SIG-M5 treated with dmso at 0.1 percent for 504 hours (cell line): ENCODE measurements around the gene RASA3.
A peak's percentile ranks its signal among the peaks of the same experiment; 100 is the strongest.

ENCODE experiments used
- DNase-seq: peaks from one replicate; lab custom pipeline; 2025; ENCODE audit not compliant: unreplicated experiment; lab: John Stamatoyannopoulos, UW

RASA3 gene

DNA sequence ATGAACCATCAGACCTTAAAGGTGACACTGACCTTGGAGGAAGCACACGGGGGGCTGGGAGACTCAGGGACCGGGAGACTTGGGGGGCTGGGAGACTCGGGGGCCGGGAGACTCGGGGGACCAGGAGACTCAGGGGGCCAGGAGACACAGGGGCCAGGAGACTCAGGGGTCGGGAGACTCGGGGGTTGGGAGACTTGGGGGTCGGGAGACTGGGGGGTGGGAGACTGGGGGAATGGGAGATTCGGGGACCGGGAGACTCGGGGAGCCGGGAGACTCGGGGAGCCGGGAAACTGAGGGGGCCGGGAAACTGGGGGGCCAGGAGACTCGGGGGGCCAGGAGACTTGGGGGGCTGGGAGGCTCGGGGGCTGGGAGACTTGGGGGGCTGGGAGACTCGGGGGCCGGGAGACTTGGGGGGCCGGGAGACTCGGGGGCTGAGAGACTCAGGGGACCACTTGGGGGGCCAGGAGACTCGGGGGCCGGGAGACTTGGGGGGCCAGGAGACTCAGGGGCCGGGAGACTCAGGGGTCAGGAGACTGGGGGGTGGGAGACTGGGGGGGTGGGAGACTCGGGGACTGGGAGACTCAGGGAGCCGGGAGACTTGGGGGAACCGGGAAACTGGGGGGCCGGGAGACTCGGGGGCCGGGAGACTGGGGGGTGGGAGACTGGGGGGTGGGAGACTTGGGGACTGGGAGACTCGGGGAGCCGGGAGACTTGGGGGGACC, 62.9 kb downstream of the RASA3 start:
- no peak for DNase-seq

DNA sequence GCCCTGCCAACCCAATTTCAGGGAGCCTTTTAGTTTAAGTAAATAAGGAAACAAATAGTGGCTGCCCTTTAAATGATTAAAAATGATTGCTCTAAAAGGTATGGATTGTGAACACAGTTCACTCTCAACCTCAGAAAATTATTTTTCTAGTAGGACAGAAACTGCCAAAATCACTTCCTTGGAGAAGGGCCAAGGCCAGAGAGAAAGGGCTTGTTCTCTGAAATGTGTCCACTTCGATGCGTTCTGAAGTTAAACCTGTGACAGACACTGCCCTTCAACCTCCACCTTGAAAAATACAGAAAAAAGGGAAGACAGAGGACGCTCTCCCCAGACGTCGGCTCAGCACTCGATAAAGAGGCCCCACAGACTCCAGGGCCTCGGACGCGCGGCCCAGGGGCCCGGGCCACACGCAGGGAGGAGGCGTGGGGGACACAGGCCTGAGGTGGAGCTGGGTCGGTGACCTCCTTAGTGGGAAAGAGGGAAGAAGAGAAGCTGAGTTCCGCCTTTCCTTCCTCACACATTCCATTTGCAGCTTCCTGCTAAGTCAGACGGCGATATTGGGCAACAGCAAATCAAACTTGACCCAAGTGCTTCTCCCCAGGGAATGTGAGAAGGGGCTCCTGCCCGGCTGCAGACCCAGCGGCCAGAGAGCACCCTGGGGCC, 63.6 kb downstream of the RASA3 start:
- DNase-seq = no peak

DNA sequence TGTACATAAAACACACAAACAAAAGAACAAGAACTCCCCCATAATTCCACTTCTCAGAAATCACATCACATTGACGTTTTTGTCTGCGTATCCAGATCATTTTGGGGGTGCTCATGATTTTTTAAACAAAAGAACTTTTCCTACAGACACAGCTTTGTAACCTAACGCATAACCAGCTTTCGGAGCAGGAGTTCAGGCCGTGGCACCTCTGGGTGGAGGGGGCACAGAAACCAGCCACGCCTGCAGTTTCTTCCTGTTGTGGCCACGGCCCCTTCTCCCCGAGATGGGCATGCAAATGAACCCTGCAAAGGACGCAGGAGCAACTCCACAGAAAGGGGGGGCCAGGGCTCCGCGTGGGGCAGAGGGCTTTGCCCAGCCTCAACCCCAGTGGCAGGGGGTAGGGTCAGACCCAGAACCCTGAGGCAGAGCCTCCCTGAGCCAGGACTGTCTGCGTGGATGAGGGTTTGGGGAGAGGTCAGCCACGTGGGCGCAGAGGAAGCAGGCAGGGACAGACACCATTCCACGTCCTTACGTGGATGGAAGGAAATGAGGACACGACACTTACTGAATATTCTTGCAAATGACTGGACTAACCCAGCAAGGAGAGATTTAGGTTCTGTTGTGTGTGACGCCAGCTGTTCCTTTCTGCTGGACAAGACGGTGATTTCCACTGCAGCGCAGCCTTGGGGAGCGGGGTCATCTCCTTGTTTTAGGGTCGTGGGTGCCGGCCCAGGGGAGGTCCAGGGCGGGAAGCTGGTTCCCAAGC, 64.4 kb downstream of the RASA3 start:
- no peak for DNase-seq

DNA sequence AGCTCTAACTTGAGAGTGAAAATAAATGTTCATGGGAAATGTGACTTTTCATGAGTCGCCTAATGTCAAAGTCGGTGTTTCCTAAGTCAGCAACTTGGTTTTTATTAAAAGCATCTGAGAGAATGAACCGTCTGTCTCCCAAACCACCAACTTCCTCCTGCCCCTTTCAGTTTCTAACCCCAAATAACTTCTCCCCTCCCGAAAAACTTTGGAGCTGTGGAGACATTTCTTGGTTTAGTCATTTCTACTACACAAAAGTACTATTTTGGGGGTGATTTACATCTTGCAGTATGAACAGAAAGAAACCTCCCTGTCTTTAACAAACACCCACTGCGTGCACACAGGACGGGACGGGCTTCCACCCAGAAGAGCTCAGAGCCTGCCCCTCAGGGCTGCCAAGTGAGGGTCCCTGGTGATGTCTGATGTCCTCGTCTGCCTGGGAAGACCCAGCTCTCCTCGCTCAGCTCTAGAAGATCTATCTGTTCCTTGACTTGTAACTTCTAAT, 65.0 kb downstream of the RASA3 start:
- peak; percentile 99 for DNase-seq

DNA sequence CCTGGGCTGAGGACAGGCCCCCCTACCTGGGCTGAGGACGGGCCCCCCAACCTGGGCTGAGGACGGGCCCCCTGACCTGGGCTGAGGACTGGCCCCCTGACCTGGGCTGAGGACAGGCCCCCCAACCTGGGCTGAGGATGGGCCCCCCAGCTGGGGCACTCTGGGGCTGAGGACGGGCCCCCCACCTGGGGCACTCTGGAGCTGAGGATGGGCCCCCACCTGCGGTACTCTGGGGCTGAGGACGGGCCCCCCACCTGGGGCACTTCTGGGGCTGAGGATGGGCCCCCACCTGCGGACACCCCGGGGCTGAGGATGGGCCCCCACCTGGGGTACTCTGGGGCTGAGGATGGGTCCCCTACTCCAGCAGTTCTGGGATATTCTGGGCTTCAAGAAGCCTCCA, 65.5 kb downstream of the RASA3 start:
- no peak for DNase-seq

DNA sequence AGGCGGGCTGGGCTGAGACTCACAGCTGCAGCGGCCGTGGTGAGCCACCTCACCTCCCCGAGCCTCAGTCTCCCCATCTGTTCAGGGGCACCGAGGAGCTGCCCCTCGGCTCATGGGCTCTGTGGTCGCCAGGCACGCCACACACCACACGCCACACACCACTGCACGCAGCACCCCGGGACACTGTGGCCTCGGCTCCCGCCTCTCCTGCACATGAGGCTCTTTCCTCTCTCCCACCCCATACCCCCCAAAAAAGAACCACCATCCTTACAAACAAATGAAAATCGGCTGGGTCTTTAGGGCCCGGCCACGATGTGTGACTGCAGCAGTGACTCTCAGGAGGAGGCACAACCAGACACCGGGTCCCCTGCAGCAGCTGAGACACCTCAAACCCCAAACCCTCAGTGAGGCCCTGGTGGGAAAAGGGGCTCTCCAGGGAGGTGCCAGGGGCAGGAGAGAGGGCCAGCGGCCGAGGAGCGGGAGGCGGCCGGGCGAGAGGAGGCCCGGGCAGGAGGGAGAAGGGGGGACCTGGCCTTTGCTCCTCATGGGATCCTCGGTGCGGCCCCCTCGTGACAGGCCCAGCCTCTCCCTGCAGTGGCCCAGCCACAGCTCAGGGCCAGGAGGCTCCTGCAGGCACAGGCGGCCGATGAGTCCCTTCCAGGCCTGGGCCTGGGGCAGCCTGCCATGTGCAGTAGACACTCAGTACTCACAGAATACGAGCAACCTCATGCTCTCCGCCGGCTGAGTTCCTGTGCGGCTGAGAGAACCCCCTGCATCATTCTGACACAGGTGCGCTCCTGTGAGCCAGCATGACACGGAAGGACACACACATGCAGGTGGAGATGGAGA, 66.3 kb downstream of the RASA3 start:
- DNase-seq = peak; percentile 52

DNA sequence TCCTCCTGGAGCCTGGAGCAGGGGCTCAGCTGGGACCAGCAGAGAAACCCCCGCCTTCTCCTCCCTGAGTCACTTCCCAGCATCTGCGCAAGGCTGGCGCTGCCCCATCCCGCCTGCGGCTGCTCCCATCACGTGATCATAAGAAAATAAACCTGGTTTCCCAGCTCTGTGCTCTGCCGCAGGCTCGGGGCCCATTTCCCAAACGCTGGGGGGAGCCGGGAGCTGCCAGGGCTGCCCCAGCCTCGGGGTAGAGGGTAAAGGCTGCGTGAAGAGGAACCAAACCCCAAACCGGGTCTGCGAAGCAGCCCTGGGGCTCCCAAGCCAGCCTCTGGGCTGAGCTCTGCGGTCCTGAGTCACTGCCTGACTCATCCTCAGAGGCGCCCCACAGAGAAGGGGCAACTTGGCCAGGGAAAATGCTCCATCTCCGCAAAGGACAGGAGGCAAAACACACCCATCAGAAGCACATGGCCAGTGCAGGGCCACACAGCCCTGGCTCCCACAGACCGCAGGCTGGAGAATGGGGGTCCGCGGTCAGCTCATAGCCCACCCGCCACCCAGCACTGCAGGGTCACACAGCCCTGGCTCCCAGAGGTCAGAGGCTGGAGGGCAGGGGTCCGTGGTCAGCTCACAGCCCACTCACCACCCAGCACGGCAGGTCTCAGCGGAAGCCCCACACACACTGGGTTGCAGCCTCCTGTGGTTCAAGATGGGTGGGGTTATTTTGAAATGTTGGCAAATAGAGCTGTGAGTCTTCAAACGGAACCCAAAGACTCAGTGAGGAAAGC, 67.1 kb downstream of the RASA3 start:
- DNase-seq = peak; percentile 99

DNA sequence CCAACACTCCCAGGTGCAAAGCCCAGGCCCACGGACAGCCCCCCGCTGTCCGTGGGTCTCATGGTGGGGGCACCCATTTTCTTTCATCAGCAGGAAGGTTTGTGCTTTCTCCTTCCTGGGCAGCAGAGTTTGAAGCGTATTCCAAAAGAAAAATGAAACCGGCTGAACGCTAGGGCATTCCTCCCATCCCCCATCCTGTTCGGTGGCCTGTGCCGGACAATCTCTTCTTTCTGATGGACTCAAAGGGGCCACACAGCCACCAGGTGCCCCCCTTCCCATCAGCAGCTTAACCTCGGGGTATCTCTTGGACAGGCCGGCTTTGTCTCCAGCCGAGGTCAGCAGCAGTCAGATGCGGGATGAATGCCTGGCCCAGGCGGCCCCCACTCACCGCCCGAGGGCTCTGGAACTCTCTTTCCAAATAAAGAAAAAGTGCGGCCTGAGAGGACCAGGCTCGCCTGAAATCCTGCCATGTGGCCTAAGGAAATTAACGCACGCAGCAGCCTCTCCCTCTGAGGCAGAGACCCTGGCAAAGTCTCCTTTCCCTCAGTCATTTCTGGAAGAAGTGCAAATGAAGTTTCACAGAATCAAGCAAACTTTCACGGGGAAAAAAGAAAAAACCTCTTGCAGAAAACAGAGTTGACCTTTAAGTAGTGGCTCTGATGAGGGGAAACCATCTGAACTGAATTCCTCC, 67.8 kb downstream of the RASA3 start:
- DNase-seq = no peak

DNA sequence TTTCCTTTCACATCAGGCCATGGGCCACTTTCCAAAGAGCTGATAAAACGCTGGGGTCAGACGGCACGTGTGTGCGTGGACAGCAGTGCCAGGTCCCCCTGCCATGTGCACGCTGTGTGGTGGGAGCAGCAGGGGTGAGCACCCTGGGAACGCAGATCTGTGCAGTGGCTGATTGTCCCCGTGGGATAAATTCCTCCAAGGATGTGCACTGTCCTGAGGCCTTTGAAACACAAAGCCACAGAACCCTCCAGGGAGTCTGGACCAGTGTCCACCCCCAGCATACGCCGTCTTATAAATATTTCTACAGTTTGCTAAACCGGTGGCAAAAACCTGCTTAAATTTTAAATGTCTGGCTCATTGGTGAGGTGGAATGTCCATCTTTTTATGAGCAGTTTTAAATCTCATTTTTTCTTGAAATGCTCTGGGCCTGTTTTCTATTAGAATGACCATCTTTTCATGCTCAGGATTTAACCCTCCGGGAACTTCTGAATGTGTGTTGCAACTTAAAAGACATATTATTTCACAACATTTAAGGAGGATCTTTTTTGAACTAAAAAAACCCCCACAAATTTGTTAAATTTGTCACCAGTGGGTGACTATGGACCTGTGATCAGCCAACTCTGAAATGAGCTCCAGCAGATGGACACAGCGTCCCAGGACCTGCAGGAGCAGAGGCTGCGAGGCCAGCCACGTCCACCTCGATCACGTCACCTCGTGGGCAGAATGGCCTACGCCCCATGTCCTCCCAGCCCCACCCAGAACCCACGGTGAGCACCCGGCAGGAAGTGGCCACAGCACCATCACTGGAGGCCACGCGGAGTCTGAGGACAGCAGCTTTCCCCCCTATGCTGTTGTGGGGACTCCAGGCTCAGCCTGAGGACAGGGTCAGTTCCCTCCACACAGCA, 68.6 kb downstream of the RASA3 start:
- peak; percentile 77 for DNase-seq

DNA sequence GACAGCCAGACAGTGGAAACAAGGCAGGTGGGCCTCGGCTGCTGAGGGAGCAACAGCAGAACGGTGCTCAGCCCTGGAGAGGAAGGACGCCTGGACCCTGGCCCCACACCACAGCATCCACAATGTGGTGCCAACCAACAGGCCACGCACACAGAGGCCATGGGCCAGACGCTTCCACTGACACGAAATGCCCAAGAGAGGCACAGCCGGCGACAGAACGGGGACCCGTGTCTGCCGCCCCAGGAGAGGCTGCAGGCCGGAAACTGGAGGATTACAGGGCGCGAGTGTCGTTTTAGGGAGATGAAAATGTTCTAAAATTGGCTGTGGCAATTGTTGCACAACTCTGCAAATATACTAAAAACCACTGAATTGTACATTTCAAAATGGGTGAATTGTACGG, 69.7 kb downstream of the RASA3 start:
- DNase-seq = peak; percentile 95

DNA sequence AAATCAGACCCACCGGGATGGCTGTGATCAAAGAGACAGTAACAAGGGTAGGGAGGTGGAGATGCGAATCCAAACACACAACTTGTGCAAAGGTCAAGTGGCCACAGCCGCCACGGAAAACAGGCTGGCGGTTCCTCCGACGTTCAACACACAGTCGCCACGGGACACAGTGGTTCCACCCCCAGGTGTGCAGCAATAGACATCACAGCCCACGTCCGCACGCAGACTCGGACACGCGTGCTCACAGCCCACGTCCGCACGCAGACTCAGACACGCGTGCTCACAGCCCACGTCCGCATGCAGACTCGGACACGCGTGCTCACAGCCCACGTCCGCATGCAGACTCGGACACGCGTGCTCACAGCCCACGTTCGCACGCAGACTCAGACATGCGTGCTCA, 70.1 kb downstream of the RASA3 start:
- DNase-seq = no peak

DNA sequence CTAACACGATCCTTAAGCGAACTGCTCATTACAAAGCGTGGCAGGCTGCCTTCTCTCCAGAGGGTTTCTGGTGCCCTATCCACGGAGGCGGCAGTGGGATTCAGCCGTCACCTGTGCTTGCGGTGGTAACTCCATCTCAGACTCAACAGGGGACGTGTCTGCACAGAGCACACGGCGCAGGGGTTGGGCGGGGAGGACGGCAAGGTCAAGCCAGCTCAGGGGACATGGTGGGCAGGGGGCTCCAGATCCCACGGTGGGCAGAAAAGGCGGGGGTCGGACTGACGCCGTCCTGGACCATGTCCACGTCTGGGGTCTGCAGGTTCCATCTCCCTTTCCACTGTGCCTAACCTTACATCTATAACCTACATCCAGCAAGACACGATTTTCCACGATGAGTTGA, 70.7 kb downstream of the RASA3 start:
- DNase-seq = no peak

DNA sequence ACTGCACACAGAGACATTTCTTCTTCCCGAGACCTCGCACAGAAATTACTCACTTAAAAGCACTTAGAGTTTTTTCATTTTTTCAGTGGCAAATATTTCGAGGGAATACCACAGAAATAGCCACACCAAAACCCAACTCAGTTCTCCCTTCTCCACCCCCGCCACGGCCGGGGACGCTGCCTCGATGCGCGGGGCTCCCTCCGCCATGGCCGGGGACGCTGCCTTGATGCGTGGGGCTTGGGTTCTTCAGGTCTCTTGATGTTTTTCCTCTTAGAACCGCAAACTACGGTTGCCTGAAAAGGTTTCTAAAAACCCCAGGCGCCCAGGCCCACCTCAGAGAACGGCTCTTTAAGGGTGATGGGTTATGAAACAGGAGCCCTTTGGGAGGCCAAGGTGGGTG, 71.4 kb downstream of the RASA3 start:
- DNase-seq = no peak

DNA sequence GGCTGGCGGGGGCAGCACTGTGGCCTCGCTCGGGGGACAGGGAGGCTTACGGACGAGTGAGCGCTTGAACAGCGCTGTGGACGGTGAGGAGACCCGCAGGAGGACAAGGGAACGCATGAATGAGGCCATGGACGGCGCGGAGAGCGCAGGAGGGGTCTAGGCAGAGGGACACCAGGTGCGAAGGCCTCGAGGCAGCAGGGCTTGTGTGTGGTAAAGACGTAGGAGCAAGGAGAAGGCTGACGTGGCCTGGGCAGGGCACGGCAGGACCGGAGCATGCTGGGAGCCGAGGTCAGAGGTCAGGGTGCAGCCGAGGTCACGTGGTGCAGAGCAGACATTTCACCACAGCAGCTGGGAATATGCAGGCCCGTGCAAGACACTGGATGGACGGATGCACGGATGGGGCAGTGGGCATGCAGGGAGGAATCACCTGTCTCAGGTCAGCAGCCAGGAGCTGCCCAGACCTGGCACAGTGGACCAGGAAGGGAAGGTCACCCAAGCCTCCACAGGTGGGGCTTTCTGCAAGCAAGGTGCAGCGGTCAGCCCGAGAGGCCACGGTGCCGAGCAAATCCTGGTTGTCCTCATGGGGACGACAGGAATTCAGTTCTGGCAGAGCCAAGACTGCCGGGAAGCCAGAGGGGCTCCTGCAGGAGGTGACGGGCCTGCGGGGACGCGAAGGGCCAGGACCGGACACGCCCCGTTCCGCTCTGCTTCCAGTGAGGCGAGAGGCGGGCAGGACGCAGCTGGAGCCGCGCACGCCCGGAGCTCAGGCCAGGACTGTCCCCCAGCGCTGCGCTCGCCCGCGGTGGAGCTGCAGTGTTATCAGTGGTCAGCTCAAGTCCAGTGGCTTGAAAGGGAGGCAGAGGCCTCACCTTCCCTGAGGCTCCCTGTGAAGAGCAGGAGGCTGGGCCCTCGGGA, 72.2 kb downstream of the RASA3 start:
- DNase-seq = no peak

DNA sequence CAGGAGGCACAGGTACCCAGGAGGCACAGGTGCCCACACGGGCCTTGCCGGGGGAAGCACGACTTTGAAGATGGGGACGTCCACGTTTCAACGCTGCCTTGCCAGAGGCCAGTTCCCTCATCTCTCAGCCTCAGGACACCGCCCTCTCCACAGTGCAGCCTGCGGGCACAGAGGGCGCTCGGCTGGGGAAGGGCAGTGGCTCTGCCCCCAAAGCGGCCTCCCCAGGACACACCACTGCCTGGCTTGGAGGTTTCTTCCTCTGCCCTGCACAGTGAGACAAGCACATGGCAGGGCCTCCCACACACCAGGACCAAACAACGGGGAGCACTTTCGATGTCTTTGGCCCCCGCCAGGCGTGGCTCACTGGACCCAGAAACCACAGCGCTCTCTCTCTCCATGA, 73.0 kb downstream of the RASA3 start:
- no peak for DNase-seq

DNA sequence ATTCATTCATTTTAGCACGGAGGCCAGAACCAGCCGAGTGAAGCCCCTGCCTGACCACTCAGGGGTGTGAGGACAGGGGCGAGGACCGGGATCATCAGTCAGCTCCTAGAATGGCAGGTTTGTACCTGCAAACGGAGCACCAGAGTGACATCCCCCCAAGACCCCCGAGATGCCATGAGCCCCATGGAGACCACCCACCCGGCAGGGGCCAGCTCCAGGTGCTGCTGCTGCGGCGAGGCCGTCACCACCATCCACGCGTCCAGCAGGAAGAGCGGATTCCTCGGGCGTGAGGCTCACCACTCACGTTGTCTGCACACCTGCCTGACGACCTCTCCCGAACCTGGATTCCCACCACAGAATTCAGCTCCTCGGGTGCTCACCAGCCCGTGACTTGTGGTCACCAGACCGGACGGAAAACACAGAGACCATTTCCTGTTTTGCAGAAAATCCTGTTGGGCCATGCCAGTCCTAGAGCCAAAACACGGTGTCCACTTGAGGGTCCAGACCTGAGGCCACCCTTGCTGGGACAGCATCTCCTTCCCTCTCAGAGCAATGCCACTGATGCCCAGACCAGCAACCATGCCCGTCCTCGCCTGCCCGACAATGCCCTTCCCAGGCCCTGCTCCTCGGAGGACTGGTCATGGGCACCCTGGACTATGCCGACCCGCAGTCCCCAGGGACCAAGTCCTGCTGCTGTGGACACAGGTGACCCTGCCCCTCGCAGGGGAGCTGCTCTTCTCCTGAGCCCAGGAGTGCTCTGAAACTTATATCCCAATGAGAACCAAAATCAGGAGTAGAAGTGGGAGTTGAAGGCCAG, 74.2 kb downstream of the RASA3 start:
- no peak for DNase-seq
